Dendritic cell treated with granulocyte-macrophage colony-stimulating factor and Interleukin-4, amounts not matched to agents 40 ng/mL and 50 ng/mL, for 4 days (primary cell): ENCODE data around the gene PTPRN2.
"Not testable (repeated sequence)": the region's sequence is repeated elsewhere in the genome, so short reads cannot be mapped to it uniquely, and the experiment has no call there.

Experiments used
- H3K27ac Mint-ChIP-seq: one replicate; pipeline ENCODE4 v1.8.0; 2022; ENCODE audit warnings: mild to moderate bottlenecking, mixed read lengths
- H3K27me3 Mint-ChIP-seq: one replicate; pipeline ENCODE4 v1.8.0; 2022; ENCODE audit warnings: mild to moderate bottlenecking, mixed read lengths
- H3K36me3 Mint-ChIP-seq: one replicate; pipeline ENCODE4 v1.8.0; 2022; ENCODE audit warnings: low read depth, mixed read lengths
- H3K4me1 Mint-ChIP-seq: one replicate; pipeline ENCODE4 v1.8.0; 2022; ENCODE audit warnings: low read depth, mixed read lengths
- H3K4me3 Mint-ChIP-seq: one replicate; pipeline ENCODE4 v1.8.0; 2022; ENCODE audit warnings: mild to moderate bottlenecking, moderate library complexity, mixed read lengths
- H3K9me3 Mint-ChIP-seq: one replicate; pipeline ENCODE4 v1.8.0; 2022; ENCODE audit warnings: mixed read lengths
- intact Hi-C: fragments of 100-400 bp; cut with micrococcal nuclease; formaldehyde crosslinking; loops from one replicate; pipeline ENCODE4 v1.15.0; 2022

PTPRN2 gene

DNA sequence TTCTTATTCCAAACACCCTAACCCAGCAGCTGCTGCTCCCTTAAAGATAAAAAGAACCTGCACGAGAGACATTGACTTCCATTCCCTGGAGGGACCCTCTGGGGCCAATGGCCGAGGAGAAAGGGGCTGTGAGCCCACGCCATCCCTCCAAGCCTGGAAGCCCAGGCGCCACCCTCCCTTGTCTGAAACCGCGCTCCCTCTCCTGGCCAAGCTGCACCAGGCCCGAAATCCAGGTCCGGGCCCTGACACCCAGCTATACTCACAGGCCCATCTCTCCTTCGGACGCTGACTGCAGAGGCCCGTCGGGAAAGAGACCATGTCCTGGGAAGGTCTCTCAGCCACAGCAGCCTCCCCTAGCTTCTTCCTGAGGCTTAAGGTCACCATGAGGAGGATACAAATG, 196.5 kb downstream of the PTPRN2 start:
- Mint-ChIP-seq H3K27ac (no peak overlapping the region), H3K27me3 (no peaks in the 10 kb centered on the region), H3K4me3 (no peak overlapping the region), H3K9me3 (no peaks in the 10 kb centered on the region), H3K36me3 (no peaks in the 10 kb centered on the region), H3K4me1 (no peaks in the 10 kb centered on the region)
- intact Hi-C loops: no loop called here

GRCh38 chr7:158390460-158390859, 197.2 kb downstream of the PTPRN2 start:
- Mint-ChIP-seq H3K4me3 (no peak overlapping the region), H3K9me3 (no peaks in the 10 kb centered on the region), H3K4me1 (no peaks in the 10 kb centered on the region), H3K27me3 (no peaks in the 10 kb centered on the region), H3K27ac (no peak overlapping the region), H3K36me3 (no peaks in the 10 kb centered on the region)
- intact Hi-C loops: no loop called here

DNA sequence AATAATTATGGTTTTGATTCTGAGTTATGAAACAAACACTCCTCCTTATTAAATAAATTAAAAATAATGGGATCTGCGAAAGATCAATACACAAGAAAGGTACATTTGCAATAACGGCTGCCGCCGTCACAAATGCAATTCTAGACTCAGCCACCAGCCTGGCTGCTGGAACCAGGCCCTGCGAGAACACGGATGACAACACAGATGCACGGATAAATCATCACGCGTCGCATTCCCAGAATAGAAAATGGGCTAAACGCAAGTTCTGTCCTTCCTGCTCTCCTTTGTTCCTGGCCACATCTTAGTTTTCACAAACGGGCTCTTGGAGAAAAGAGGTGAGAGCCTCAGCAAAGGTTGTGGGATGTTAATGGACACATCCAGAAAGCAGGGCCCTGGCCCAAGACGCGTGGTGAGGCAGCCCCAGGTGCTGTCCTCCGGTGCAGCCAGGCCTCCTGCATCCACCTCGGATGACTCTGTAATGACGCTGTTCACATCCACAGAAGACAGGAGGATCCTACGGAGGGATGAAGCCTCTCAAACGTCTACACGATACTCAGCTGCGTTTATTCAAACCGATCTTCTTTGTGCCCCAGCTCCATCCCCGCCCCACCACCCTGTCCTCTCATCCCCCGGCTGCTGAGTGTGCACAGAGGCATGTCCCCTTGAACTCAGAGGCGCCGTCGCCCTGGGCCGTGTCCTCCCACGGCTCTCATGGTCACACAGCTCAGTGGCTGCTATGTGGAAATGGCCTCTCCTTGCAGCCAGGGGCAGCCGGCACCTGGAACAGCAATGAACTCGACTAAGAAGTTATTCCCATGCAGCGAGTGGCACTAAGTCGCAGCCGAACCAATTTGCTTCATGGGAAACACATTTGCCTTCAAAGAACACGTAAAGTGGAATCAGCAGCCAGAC, 197.9 kb downstream of the PTPRN2 start:
- Mint-ChIP-seq H3K36me3 (no peaks in the 10 kb centered on the region), H3K4me3 (no peak overlapping the region), H3K4me1 (no peaks in the 10 kb centered on the region), H3K27ac (no peak overlapping the region), H3K27me3 (no peaks in the 10 kb centered on the region), H3K9me3 (no peaks in the 10 kb centered on the region)
- intact Hi-C loops: no loop called here

DNA sequence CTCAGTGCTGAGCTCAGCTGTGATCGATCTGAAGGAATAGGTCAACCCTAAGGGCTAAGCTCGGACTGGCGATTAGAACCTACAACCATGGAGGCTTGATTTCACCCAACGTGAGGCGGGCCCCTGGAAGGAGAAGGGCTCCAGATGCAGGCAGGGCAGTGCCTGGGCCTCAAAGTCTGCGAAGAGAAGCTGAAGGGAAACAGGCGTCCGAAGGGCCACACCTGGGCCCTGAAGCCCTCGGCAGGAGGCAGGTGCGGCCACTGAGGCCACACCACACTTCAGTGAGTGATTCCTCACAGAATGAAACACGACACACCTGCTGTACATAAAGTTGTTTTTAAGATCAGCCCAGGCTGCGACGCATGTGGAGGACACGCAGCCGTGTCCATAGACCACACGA, 198.7 kb downstream of the PTPRN2 start:
- intact Hi-C loops: no loop called here
- no peaks in the 10 kb centered on the region for H3K9me3 Mint-ChIP-seq
- H3K27me3 Mint-ChIP-seq: no peaks in the 10 kb centered on the region
- H3K4me3 Mint-ChIP-seq: no peak overlapping the region
- H3K27ac Mint-ChIP-seq: no peak overlapping the region
- H3K4me1 Mint-ChIP-seq: no peaks in the 10 kb centered on the region
- H3K36me3 Mint-ChIP-seq: no peaks in the 10 kb centered on the region

GRCh38 chr7:158388072-158388471, 199.6 kb downstream of the PTPRN2 start:
- H3K4me1 Mint-ChIP-seq: no peaks in the 10 kb centered on the region
- intact Hi-C loops: no loop called here
- H3K36me3 Mint-ChIP-seq: no peaks in the 10 kb centered on the region
- H3K27me3 Mint-ChIP-seq: no peaks in the 10 kb centered on the region
- no peak overlapping the region for H3K4me3 Mint-ChIP-seq
- H3K27ac Mint-ChIP-seq: no peak overlapping the region
- H3K9me3 Mint-ChIP-seq: no peaks in the 10 kb centered on the region

DNA sequence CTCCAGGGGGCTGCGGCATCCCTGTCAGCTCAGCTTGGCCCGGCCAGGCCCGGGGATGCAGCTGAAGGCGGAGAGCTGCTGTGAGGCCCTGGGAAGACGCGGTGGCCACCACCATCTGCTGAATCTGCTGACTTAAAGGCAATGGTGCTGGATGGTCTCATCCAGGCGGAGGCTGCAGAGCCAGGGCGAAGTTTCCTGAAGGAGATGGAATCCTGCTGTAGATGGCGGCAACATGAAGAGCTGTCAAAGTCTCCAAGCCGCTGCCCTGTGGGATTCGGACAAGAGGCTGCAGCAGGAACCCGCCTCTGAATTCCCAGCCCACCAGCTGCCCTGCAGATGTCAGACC, 200.1 kb downstream of the PTPRN2 start:
- no peaks in the 10 kb centered on the region for H3K36me3 Mint-ChIP-seq
- intact Hi-C loops: no loop called here
- H3K27me3 Mint-ChIP-seq: no peaks in the 10 kb centered on the region
- no peak overlapping the region for H3K27ac Mint-ChIP-seq
- H3K4me3 Mint-ChIP-seq: no peak overlapping the region
- no peaks in the 10 kb centered on the region for H3K4me1 Mint-ChIP-seq
- no peaks in the 10 kb centered on the region for H3K9me3 Mint-ChIP-seq

- H3K4me3 Mint-ChIP-seq: no peak overlapping the region
- intact Hi-C loops: no loop called here
- H3K9me3 Mint-ChIP-seq: no peaks in the 10 kb centered on the region
- H3K4me1 Mint-ChIP-seq: no peaks in the 10 kb centered on the region
- no peaks in the 10 kb centered on the region for H3K36me3 Mint-ChIP-seq
- H3K27me3 Mint-ChIP-seq: no peaks in the 10 kb centered on the region
- H3K27ac Mint-ChIP-seq: no peak overlapping the region
Measured at GRCh38 chr7:158386866-158387545, 200.6 kb downstream of the PTPRN2 start.

GRCh38 chr7:158386355-158386618, 201.3 kb downstream of the PTPRN2 start:
- Mint-ChIP-seq H3K9me3 (peaks cover 3% of the 10 kb centered on the region), H3K36me3 (no peaks in the 10 kb centered on the region), H3K4me3 (no peak overlapping the region), H3K27me3 (no peaks in the 10 kb centered on the region), H3K27ac (no peak overlapping the region), H3K4me1 (no peaks in the 10 kb centered on the region)
- intact Hi-C loops: no loop called here

DNA sequence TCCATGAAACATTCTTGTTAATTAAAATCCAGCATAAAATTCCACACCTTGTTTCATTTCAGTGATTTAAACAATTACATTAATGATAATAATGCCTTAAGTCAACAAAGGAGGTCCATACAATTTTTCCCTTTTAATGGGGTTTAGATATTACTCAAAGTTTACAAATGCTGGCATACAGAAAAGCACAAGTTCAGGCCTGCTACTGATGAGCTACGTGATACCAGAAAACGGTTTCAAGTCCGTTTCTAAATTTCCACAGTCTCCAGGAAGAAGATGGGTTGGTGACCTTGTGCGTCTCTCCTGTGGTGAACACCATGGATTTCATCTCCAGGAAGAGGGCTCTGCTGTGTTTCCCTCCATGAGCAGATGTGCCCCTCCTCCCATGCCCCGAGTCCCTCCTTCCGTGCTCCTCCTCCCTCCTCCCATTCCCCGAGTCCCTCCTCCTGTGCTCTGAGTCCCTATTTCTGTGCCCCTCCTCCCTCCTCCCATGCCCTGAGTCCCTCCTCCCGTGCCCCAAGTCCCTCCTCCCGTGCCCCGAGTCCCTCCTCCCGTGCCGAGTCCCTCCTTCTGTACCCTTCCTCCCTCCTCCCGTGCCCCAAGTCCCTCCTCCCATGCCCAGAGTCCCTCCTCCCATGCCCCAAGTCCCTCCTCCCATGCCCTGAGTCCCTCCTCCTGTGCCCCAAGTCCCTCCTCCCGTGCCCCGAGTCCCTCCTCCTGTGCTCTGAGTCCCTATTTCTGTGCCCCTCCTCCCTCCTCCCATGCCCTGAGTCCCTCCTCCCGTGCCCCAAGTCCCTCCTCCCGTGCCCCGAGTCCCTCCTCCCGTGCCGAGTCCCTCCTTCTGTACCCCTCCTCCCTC, 201.9 kb downstream of the PTPRN2 start:
- H3K4me3 Mint-ChIP-seq, H3K27me3 Mint-ChIP-seq, H3K27ac Mint-ChIP-seq, H3K36me3 Mint-ChIP-seq, intact Hi-C loops, H3K9me3 Mint-ChIP-seq, H3K4me1 Mint-ChIP-seq: not testable (repeated sequence)

DNA sequence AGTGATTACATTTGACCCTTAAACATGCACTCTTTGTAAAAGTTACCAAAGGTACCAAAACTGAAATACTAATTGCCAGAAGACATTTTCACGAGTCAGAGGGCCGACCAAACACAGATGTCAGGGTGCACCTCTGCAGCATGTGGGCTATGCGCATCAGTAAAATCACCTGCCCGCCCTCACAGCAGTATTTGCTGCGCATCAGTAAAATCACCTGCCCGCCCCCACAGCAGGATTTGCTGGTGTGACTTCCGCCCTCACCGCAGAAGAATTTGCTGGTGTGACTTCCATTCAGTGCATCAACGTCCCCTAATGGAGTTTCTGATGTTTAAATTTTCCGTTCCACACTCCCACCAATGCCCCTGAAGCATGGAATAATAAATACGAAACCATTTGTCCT, 202.9 kb downstream of the PTPRN2 start:
- Mint-ChIP-seq H3K4me3 (no peak overlapping the region), H3K9me3 (peaks cover 19% of the 10 kb centered on the region), H3K36me3 (no peaks in the 10 kb centered on the region), H3K4me1 (no peaks in the 10 kb centered on the region), H3K27me3 (no peaks in the 10 kb centered on the region), H3K27ac (no peak overlapping the region)
- intact Hi-C loops: no loop called here

GRCh38 chr7:158383665-158384064, 204.0 kb downstream of the PTPRN2 start:
- no peak overlapping the region for H3K27ac Mint-ChIP-seq

GRCh38 chr7:158382363-158383254, 205.0 kb downstream of the PTPRN2 start:
- Mint-ChIP-seq H3K4me3 (no peak overlapping the region), H3K27ac (no peak overlapping the region), H3K36me3 (no peaks in the 10 kb centered on the region), H3K27me3 (no peaks in the 10 kb centered on the region), H3K4me1 (no peaks in the 10 kb centered on the region), H3K9me3 (peaks cover 21% of the 10 kb centered on the region)
- intact Hi-C loops: no loop called here

More at GRCh38 chr7:158383665-158384064, 204.0 kb downstream of the PTPRN2 start:
- intact Hi-C loops: no loop called here
- Mint-ChIP-seq H3K27me3 (no peaks in the 10 kb centered on the region), H3K9me3 (peaks cover 21% of the 10 kb centered on the region), H3K4me1 (no peaks in the 10 kb centered on the region), H3K36me3 (no peaks in the 10 kb centered on the region), H3K4me3 (no peak overlapping the region)

- no peaks in the 10 kb centered on the region for H3K36me3 Mint-ChIP-seq
- no peaks in the 10 kb centered on the region for H3K4me1 Mint-ChIP-seq
- intact Hi-C loops: no loop called here
- H3K4me3 Mint-ChIP-seq: no peak overlapping the region
- H3K9me3 Mint-ChIP-seq: peaks cover 21% of the 10 kb centered on the region
- no peak overlapping the region for H3K27ac Mint-ChIP-seq
- H3K27me3 Mint-ChIP-seq: no peaks in the 10 kb centered on the region
Measured at GRCh38 chr7:158381956-158382355, 205.7 kb downstream of the PTPRN2 start.
